Nephron progenitor cell (in vitro differentiated cells): ENCODE results near the gene ICA1.

ENCODE experiments used
- DNase-seq: peaks from one replicate; pipeline ENCODE4 v3.0.0; 2021
- H3K27ac Mint-ChIP-seq: 2 replicates; pipeline ENCODE4 v1.8.0; 2021; ENCODE audit warnings: mild to moderate bottlenecking, moderate library complexity, mixed read lengths
- H3K27me3 Mint-ChIP-seq: 2 replicates; pipeline ENCODE4 v1.8.0; 2021; ENCODE audit warnings: mild to moderate bottlenecking, low read depth, mixed read lengths; ENCODE audit not compliant: poor library complexity
- H3K36me3 Mint-ChIP-seq: 2 replicates; pipeline ENCODE4 v1.8.0; 2021; ENCODE audit warnings: low read depth, mixed read lengths
- H3K4me1 Mint-ChIP-seq: 2 replicates; pipeline ENCODE4 v1.8.0; 2021; ENCODE audit warnings: mixed read lengths
- H3K4me3 Mint-ChIP-seq: 2 replicates; pipeline ENCODE4 v1.8.0; 2021; ENCODE audit warnings: mild to moderate bottlenecking, moderate library complexity, mixed read lengths
- H3K9me3 Mint-ChIP-seq: 2 replicates; pipeline ENCODE4 v1.8.0; 2021; ENCODE audit warnings: mild to moderate bottlenecking, moderate library complexity, mixed read lengths
- TF ChIP-seq, protein P1 (sequence below): fragments of 200-600 bp; sonication (generic); IDR thresholded peaks from 2 replicates; pipeline ENCODE4 v1.5.0; 2021; ENCODE audit warnings: antibody characterized with exemption

The ICA1 gene

GRCh38 chr7:8217200-8218068 lies 44.5 kb downstream of the ICA1 start:
- no peak overlapping the region for H3K27ac Mint-ChIP-seq
- peak; percentile 36 for DNase-seq

GRCh38 chr7:8216334-8216690 lies 45.7 kb downstream of the ICA1 start:
- Mint-ChIP-seq H3K27me3 (no peaks in the 10 kb centered on the region), H3K27ac (no peak overlapping the region)

More at GRCh38 chr7:8217200-8218068, 44.5 kb downstream of the ICA1 start:
- no peaks in the 10 kb centered on the region for H3K27me3 Mint-ChIP-seq
- H3K9me3 Mint-ChIP-seq, result no peaks in the 10 kb centered on the region
- peaks cover 75% of the 10 kb centered on the region for H3K4me1 Mint-ChIP-seq
- TF ChIP-seq, protein P1, sequence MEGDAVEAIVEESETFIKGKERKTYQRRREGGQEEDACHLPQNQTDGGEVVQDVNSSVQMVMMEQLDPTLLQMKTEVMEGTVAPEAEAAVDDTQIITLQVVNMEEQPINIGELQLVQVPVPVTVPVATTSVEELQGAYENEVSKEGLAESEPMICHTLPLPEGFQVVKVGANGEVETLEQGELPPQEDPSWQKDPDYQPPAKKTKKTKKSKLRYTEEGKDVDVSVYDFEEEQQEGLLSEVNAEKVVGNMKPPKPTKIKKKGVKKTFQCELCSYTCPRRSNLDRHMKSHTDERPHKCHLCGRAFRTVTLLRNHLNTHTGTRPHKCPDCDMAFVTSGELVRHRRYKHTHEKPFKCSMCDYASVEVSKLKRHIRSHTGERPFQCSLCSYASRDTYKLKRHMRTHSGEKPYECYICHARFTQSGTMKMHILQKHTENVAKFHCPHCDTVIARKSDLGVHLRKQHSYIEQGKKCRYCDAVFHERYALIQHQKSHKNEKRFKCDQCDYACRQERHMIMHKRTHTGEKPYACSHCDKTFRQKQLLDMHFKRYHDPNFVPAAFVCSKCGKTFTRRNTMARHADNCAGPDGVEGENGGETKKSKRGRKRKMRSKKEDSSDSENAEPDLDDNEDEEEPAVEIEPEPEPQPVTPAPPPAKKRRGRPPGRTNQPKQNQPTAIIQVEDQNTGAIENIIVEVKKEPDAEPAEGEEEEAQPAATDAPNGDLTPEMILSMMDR, result peak; percentile 75
- H3K36me3 Mint-ChIP-seq, result no peaks in the 10 kb centered on the region
- H3K4me3 Mint-ChIP-seq, result no peak overlapping the region

DNA sequence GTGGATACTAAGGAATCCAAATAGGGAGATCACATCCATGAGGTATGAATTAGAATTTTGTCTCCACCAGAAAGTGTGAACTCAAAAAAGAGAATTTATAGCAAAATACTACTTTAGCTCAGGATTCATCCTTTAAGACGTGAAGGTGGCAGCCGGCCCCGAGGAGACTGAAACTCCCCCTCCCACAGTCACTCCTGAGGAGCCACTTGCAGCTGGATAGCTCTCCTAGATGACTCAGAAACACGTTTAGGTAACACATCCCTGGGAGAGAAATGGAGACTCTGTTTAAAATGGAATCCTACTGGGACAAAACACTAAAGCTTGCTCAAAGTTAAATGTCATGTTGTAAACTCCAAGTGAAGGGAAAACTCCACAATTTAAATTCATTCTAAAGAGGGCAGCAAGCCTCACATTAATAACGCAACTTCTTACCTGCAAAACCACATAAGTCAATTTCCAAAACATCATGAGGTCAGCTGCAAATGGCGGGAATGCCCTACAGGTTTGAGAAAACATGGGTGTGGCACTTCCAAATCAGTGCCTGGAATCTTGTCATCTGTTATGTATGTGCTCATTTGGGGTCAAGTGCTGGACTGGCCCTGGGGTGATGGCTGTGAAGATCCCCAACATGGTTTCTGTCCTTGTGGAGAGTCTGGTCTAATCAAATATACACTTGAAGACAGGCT lies 46.2 kb downstream of the ICA1 start:
- Mint-ChIP-seq H3K27ac (peak overlapping the region; percentile 84), H3K4me1 (peaks cover 80% of the 10 kb centered on the region), H3K4me3 (no peak overlapping the region), H3K36me3 (no peaks in the 10 kb centered on the region), H3K27me3 (no peaks in the 10 kb centered on the region), H3K9me3 (no peaks in the 10 kb centered on the region)
- TF ChIP-seq, protein P1, result no peak
- no peak for DNase-seq

More at GRCh38 chr7:8216334-8216690, 45.7 kb downstream of the ICA1 start:
- TF ChIP-seq, protein P1, result no peak
- no peaks in the 10 kb centered on the region for H3K9me3 Mint-ChIP-seq
- peaks cover 79% of the 10 kb centered on the region for H3K4me1 Mint-ChIP-seq
- no peaks in the 10 kb centered on the region for H3K36me3 Mint-ChIP-seq
- H3K4me3 Mint-ChIP-seq, result no peak overlapping the region
- no peak for DNase-seq

DNA sequence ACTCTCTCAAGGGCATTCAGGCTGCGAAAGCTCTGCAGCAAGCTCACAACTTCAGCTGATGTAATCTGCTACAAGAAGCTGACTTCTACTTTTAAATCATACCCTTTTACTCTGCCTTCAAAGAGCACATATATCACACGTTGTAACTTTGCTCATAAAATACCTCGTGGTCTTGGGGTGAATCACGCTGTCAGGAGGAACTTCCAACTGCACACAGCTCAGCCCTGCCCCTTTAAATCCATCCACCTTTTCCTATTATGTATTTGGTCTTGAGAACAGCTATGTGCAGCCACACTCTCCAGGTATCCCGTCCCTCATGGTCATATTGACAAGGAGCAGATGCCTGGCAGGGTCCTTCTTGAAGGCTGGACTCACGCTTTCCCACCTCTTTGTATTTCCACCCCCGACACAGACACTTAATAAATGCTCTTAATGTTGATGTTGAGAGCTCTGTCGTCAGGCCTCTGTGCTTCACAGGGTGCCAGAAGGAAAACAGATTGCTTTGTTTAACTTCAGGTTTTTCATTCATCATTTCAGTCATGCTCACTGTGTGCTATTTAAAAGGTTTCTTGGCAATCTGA lies 47.6 kb downstream of the ICA1 start:
- no peak for DNase-seq
- peaks cover 84% of the 10 kb centered on the region for H3K4me1 Mint-ChIP-seq
- H3K27ac Mint-ChIP-seq, result peak overlapping the region; percentile 84
- H3K27me3 Mint-ChIP-seq, result no peaks in the 10 kb centered on the region
- TF ChIP-seq, protein P1, result no peak
- peak overlapping the region; percentile 54 for H3K4me3 Mint-ChIP-seq
- no peaks in the 10 kb centered on the region for H3K9me3 Mint-ChIP-seq
- H3K36me3 Mint-ChIP-seq, result no peaks in the 10 kb centered on the region

DNA sequence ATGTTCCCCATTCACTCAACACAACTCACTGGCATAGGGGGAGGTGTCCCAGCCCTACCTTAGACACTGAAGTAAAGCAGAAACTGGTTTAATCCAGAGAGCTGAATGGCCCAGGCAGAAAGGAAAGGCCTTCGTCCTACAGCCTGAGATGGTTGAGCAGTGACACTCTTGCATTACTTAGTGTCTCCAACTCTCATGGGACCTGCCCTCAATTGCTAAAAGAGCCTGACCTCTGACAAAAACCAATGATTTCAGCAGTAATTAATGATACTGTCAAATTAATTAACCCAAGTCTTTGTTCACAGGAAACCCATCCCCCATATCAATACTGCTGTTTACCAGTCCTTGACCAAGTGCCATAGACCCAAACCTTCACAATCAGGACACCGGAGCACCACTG lies 48.6 kb downstream of the ICA1 start:
- Mint-ChIP-seq H3K27me3 (no peaks in the 10 kb centered on the region), H3K9me3 (no peaks in the 10 kb centered on the region), H3K27ac (peak overlapping the region; percentile 55), H3K4me1 (peaks cover 93% of the 10 kb centered on the region), H3K4me3 (peak overlapping the region; percentile 22), H3K36me3 (no peaks in the 10 kb centered on the region)
- TF ChIP-seq, protein P1, result no peak
- no peak for DNase-seq
